ENCODE data around the gene SLC41A1.

Gene SLC41A1

GRCh38 chr1:205750138-205751035 lies 62.6 kb downstream of the SLC41A1 start, which contains the start of gene NUCKS1:
NUCKS1 (minus strand) TSS chr1:205750182; CDS start chr1:205749973, 209 bp downstream.
- peak; percentile 95 for DNase-seq

DNA sequence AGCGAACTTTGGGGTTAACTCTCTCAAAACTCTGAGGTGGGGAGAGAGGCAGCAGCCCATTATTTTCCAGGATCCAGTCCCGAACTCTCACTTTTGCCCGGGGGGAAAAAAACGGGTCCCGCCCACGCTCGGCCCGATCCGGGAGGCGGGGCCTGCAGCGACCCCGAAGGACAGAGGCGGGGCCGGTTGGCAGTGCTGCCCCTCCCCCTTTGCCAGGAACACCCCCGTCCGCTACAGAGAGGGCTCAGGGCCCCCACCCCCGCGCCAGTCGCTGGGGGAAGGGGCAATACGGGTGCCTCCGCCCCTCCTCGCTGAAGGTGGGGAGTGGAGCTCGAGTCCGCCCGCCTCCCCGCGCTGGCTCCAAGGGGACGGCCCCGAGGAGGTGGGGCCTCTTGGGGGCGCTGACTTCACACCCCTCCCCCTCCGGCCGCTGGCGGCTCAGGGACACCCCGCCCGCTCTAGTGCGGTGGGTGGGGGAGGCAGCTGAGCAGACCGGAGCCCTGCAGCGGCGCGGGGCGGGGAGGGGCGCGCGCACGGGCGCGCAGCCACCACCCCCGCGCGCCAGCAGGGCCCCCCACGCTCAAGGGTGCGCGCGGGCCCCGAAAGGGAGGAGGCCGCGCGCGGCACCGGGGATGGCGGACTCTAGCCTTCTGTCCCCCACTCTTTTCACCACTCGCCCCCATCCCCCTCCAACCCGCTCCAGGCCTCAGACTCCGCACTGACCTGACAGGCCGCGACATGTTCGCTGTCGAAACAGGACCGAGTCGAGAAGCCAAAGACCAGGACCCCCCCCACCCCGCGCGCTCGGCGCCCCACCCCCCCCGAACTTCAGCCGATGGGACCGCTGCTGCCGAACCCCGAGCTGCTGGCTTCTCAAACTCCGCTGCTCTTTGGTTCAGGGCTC lies 63.5 kb downstream of the SLC41A1 start:
- peak; percentile 95 for DNase-seq

DNA sequence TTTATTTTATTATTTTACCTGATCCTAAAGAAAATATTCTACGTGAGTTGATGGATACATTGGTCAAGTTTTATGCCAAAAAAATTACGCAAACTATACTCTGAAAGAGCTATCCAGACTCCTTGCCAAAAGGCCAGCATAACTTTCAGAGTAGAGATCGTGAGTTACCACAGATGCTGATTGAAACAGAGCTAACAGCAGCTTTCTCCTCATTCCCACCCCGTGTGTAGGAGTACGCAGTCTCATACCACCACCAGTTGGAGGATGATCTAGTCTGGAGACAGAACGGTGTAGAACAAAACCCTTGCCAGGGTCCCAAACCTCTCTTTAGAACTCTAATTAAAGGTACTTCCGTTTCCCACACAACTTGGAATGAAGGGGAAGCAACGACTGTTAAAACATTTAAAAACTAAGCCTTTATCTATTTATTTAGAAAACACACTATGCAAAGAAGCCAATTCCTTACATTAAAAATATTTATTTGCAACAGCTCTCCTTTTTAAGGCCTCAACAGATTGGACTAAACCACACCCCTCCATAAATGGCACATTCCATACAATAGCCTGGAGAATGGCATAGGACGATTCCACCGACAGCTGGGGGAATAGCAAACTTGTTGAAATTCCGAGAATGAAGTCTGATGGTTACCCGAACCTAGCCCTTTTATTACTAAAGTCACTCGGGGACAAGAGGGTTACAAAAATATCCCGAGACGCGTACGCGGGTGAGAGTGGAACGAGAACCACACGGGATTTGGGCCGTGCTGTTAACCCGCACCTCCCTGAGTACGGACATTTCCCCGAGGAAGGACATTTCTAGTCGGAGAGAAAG lies 64.4 kb downstream of the SLC41A1 start:
- no peak for DNase-seq

DNA sequence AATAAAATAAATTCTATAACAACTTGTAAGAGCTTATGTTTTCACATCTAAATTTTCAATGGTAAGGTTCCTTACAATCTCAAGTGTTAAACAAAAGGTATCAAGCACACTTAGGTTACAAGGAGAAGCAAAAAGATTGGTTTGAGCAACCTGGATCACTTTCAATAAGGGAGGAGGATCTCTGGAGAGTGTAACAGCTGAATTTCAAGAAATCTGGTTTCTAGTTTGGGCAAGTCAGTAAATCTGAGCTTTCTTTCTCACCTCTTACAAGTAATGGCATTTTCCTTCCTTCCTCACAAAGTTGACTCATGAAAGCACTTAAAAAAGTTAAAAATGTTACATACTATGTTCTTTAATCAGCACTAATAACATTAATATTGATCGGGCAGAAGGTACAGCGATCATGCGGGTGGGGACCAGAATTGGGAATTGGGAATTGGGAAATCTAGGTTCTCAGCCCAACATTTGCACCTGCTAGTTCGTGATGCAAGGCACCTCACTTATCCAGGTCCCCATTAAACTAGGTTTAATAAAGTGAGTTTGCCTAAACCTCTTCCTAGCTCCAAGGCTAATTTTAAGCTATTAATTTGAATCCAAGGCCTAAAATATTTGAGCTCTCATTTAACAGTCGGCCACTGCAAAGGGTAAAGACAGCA lies 66.1 kb downstream of the SLC41A1 start:
- DNase-seq, result no peak

GRCh38 chr1:205744403-205744802 lies 68.6 kb downstream of the SLC41A1 start:
- DNase-seq, result no peak

DNA sequence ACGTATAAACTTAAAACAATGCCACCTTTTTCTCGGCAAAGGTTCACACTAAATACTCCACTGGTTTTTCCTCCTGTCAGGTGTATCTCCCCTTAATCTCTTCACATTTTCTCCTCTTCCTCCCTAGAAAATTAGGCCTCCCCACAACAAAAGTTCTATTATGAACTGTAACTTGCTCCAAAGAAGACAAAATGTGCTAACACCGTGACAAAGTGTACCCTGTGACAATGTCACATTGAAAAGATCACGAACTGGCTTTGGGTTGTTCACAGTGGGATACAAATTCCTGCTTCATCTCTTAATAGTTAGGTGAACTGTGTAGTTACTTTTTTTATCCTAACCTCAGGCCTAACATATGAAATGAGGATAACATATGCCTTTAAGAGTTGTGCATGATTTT lies 69.0 kb downstream of the SLC41A1 start:
- no peak for DNase-seq

GRCh38 chr1:205741681-205742080 lies 71.3 kb downstream of the SLC41A1 start:
- no peak for DNase-seq

- DNase-seq, result no peak
Observed at GRCh38 chr1:205739348-205740160, 73.4 kb downstream of the SLC41A1 start.
